ENCODE measurements around the gene OXCT2. TPM values are rescaled to one million over a fixed set of nuclear protein-coding genes. Genes with fewer than 3 reads are reported as not detected.

The OXCT2 gene
- total and polyA plus RNA-seq, 2 donors (not counting 1 experiment from before 2014, with no cell fraction given), result 1.0 to 1.9 TPM

- WGBS (ENCODE audit: insufficient coverage), result 94% methylated on average over 4 of the region's 4 CpGs
- H3K36me3 ChIP-seq (replicated peaks in 1 of 2; ENCODE audit: control extremely low read depth in 1 of 2, control insufficient read depth in 1 of 2, extremely low read depth in 1 of 2, insufficient read depth in 2 of 2, low read length in 1 of 2), result no peaks in the 10 kb centered on the region
- TF ChIP-seq CTCF (IDR thresholded peaks at IDR 0.05) (no peak), EZH2 (IDR thresholded peaks at IDR 0.05; ENCODE audit: borderline replicate concordance, insufficient read depth, low read depth, low read length, poor library complexity, severe bottlenecking) (no peak)
- Mint-ChIP-seq H3K9me3 (ENCODE audit: insufficient read depth) (no peaks in the 10 kb centered on the region), H3K27ac (no peak overlapping the region), H3K4me3 (no peak overlapping the region), H3K4me1 (peaks cover 10% of the 10 kb centered on the region), H3K27me3 (no peaks in the 10 kb centered on the region)
- DNase-seq (no peak), ATAC-seq (ENCODE audit: low read depth) (no peak)
- H3K4me3 ChIP-seq (ENCODE audit: control extremely low read depth in 1 of 5, extremely low read depth in 1 of 5, insufficient read depth in 1 of 5, low read depth in 2 of 5, low read length in 4 of 5), result no peak overlapping the region
- H3K4me1 ChIP-seq (ENCODE audit: control insufficient read depth in 2 of 2, insufficient read depth in 2 of 2, low read length in 2 of 2), result peaks cover 0 to 5% of the 10 kb centered on the region in 2 donors
- intact Hi-C loops (cut with micrococcal nuclease), result no loop called here
- no peaks in the 10 kb centered on the region for H3K27me3 ChIP-seq (replicated peaks in 1 of 4; ENCODE audit: control extremely low read depth in 1 of 4, control insufficient read depth in 3 of 4, insufficient read depth in 4 of 4, low read length in 3 of 4)
- ChIA-PET CTCF (no interaction called here), POLR2A (no interaction called here)
- no peak overlapping the region for H2AFZ ChIP-seq (ENCODE audit: insufficient read depth, low read depth, low read length, poor library complexity, severe bottlenecking)
- no peak overlapping the region for H3K9ac ChIP-seq (ENCODE audit: low read length)
- no peaks in the 10 kb centered on the region for H4K20me1 ChIP-seq (ENCODE audit: control insufficient read depth, insufficient read depth, low read length, poor library complexity, severe bottlenecking)
- H3K4me2 ChIP-seq (replicated peaks; ENCODE audit: low read depth, low read length, poor library complexity, severe bottlenecking), result no peak overlapping the region
- H3K9me3 ChIP-seq (ENCODE audit: control extremely low read depth in 1 of 3, control insufficient read depth in 2 of 3, insufficient read depth in 1 of 3, low read length in 2 of 3), result peaks cover 0 to 3% (median 0%) of the 10 kb centered on the region in 3 donors
- no peaks in the 10 kb centered on the region for H3K79me2 ChIP-seq (ENCODE audit: control insufficient read depth, insufficient read depth, low read length)
- H3K27ac ChIP-seq (ENCODE audit: low read length in 2 of 2), result no peak overlapping the region
Observed at GRCh38 chr1:39777306-39777705, 6.2 kb upstream of the OXCT2 start.

GRCh38 chr1:39776886-39777285 is 5.7 kb upstream of the OXCT2 start:
- WGBS (ENCODE audit: insufficient coverage), result 83% methylated on average over 1 of the region's 4 CpGs
- H3K27ac ChIP-seq (ENCODE audit: low read length in 2 of 2), result no peak overlapping the region
- Mint-ChIP-seq H3K4me3 (no peak overlapping the region), H3K27ac (no peak overlapping the region), H3K9me3 (ENCODE audit: insufficient read depth) (no peaks in the 10 kb centered on the region), H3K27me3 (no peaks in the 10 kb centered on the region), H3K4me1 (peaks cover 10% of the 10 kb centered on the region)
- no peaks in the 10 kb centered on the region for H4K20me1 ChIP-seq (ENCODE audit: control insufficient read depth, insufficient read depth, low read length, poor library complexity, severe bottlenecking)
- no peaks in the 10 kb centered on the region for H3K36me3 ChIP-seq (replicated peaks in 1 of 2; ENCODE audit: control extremely low read depth in 1 of 2, control insufficient read depth in 1 of 2, extremely low read depth in 1 of 2, insufficient read depth in 2 of 2, low read length in 1 of 2)
- H3K27me3 ChIP-seq (replicated peaks in 1 of 4; ENCODE audit: control extremely low read depth in 1 of 4, control insufficient read depth in 3 of 4, insufficient read depth in 4 of 4, low read length in 3 of 4), result no peaks in the 10 kb centered on the region
- no peaks in the 10 kb centered on the region for H3K79me2 ChIP-seq (ENCODE audit: control insufficient read depth, insufficient read depth, low read length)
- TF ChIP-seq CTCF (IDR thresholded peaks at IDR 0.05) (no peak), EZH2 (IDR thresholded peaks at IDR 0.05; ENCODE audit: borderline replicate concordance, insufficient read depth, low read depth, low read length, poor library complexity, severe bottlenecking) (no peak)
- no peak overlapping the region for H3K4me3 ChIP-seq (ENCODE audit: control extremely low read depth in 1 of 5, extremely low read depth in 1 of 5, insufficient read depth in 1 of 5, low read depth in 2 of 5, low read length in 4 of 5)
- ATAC-seq (ENCODE audit: low read depth) (no peak), DNase-seq (no peak)
- POLR2A ChIA-PET, result no interaction called here
- no peak overlapping the region for H3K4me2 ChIP-seq (replicated peaks; ENCODE audit: low read depth, low read length, poor library complexity, severe bottlenecking)
- no peak overlapping the region for H2AFZ ChIP-seq (ENCODE audit: insufficient read depth, low read depth, low read length, poor library complexity, severe bottlenecking)
- H3K9ac ChIP-seq (ENCODE audit: low read length), result no peak overlapping the region
- peaks cover 0 to 3% (median 0%) of the 10 kb centered on the region in 3 donors for H3K9me3 ChIP-seq (ENCODE audit: control extremely low read depth in 1 of 3, control insufficient read depth in 2 of 3, insufficient read depth in 1 of 3, low read length in 2 of 3)
- intact Hi-C loops (cut with micrococcal nuclease), result no loop called here
- CTCF ChIA-PET, result no interaction called here
- peaks cover 0 to 5% of the 10 kb centered on the region in 2 donors for H3K4me1 ChIP-seq (ENCODE audit: control insufficient read depth in 2 of 2, insufficient read depth in 2 of 2, low read length in 2 of 2)
